GM12873 (cell line): Measurements from ENCODE around the gene RAPGEF5.

ENCODE experiments used
- TF ChIP-seq, protein P1 (sequence below): IDR thresholded peaks from 2 replicates; pipeline ENCODE4 v1.5.1; 2012; ENCODE audit warnings: low read depth, mild to moderate bottlenecking, moderate library complexity, low read length, control low read depth; ENCODE audit not compliant: insufficient read depth; ENCODE audit errors: missing control alignments

The RAPGEF5 gene

DNA sequence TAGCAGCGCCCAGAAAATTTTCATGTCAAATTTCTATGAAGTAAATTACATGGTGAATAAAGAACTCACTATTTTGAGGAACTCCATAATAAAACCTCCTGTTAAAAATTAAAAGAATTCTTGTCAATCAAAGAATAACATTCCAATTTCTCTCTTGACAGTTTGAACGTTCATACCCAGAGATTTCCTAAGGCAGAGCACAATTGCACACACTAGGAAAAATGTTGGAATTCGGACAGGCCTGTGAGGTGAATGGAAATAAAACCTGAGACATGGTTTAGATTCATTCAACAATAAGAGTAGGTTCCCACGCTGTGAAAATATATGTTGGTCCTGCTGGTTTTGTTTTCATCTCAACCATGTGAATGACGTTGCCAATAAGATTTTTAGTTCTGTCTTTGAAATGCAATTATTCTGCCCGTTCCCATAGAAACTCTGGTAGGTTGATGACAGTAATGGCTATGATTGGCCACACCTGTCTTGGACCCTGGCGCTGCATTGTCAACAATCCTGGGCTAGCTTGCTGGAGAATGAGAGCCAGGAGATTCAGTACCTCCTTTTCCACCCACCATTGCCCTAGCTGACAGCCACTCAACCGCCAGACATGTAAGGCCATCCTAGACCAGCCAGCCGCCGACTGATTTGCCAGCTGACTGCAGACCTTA is 43.3 kb upstream of the RAPGEF5 start:
- TF ChIP-seq, protein P1, sequence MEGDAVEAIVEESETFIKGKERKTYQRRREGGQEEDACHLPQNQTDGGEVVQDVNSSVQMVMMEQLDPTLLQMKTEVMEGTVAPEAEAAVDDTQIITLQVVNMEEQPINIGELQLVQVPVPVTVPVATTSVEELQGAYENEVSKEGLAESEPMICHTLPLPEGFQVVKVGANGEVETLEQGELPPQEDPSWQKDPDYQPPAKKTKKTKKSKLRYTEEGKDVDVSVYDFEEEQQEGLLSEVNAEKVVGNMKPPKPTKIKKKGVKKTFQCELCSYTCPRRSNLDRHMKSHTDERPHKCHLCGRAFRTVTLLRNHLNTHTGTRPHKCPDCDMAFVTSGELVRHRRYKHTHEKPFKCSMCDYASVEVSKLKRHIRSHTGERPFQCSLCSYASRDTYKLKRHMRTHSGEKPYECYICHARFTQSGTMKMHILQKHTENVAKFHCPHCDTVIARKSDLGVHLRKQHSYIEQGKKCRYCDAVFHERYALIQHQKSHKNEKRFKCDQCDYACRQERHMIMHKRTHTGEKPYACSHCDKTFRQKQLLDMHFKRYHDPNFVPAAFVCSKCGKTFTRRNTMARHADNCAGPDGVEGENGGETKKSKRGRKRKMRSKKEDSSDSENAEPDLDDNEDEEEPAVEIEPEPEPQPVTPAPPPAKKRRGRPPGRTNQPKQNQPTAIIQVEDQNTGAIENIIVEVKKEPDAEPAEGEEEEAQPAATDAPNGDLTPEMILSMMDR, result no peak

DNA sequence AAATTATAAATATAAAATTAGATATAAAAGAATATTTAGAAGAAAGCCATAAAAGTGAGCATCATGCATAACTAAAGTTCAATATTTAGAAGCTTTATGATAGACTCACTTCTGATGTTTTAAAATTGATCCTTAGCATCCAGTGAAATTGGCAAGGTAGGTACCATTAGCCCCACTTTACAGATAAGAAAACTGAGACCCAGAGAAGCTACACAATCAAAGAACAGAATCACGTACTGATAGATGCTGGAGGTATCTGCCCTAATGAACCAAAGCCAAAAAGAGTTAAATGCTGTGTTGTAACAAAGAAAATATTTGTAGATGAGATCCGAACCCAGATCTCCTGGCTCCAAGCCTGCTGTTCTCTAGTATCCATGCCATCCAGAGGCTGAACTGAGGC is 42.6 kb upstream of the RAPGEF5 start:
- TF ChIP-seq, protein P1, result no peak

DNA sequence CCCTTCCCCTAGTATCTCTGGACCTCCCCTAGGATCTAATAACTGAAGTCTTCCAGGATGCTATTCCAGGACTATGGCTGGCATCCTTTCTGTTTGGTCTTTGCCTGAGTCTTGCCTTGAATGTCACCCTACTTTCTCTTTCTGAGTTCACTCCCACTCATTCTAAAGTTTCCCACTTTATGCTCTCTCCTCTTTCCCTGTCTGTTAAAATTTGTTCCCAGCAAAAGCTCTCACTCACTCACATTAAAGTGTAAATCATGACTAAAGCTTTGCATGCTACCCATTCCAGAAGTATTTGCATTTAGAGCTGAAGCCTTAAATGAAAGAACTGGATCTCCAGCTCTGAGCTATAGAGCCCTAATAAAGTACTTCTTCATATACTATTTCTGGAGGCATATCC is 42.1 kb upstream of the RAPGEF5 start:
- TF ChIP-seq, protein P1, result no peak

DNA sequence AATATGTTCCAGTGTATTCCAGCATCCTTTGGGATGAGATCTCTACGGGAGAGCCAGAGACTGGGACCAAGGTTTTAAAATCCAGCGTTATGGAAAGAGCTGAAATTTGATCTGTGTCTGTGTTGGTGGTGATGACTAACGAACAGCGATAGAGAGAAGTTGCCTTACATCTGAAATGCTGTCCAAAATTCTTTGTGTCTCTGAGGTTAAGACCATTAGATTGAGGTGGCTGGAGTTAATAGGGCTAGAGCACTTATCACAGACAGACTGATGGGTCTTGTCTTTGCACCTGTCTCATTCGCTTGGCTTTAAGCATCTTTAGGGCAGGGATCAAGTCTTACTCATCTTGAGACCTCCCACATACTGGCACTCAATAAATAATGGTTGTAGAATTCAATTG is 41.0 kb upstream of the RAPGEF5 start:
- TF ChIP-seq, protein P1, result no peak

DNA sequence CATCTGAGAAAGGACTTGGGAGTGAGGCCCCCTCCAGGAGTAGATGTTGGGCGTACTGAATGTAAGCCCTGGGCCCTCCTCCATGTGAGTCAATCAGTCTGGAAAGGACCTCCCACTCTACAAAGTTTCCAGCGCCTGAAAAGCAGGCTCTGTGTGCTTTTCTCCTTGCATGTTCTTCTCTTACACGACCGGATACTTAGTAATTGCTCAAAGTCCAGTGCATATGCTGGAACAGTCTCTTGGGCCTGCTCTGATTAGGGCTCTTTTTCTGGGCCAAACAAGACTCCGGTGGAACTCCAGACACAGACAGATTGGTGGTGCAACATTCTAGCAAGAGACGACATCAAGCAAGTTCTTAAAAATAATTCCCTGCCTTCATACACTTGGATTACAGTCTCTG is 38.3 kb upstream of the RAPGEF5 start:
- TF ChIP-seq, protein P1, result no peak

DNA sequence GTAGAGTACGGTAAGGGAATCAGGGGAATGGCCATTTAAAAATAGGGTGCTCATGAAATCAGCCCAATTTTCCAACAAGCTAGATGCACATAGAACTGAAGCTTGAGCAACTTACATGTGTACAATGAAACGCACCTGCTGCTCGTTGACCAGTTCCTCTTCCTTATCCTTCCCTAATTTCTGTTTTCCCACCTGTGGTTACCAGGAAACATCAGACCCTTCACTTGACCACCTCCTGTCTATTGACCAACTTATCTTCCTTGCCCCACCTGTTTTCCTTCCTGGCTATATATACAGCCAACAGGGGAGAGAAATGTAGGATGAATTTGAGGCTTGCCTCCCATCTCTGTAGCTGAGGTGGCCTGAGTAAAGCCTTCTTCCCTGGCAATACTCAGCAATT is 37.8 kb upstream of the RAPGEF5 start:
- TF ChIP-seq, protein P1, result no peak

DNA sequence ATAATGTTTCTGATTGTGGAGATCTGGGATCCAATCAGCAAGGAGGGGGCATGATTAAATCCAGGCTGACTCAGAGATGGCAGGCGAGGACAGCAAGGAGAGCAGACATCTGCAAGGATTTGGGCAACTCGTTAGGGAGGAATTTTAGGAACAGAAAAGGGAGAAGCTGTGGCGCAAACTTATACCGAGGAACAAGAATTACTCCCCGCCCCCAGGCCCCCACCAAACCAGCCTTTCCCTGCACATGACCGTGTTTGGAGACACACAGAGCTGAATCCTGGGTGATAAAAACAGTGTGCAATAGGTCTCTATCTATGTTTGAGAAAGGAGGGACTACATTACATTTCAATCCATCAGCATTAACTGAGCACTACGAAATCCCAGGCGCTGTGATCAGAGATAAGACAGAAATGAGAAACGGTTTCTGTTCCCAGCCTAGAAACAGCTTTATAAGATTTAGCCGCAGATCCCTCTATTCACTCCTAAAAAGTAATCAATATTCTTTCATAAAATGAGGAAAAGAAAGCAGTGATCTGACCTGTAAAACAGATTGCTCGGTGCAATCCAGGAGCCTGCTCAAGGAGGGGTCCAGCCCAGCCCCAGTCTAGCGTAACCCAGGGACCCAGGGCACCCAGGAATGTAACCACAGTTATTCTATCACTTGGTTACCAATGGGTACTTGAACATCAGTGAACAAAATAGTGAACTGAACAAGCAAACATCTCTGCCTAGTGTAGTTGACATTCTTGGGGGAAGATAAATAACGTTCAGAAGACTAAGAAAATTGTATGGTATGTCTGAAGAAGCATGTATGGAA is 37.2 kb upstream of the RAPGEF5 start:
- TF ChIP-seq, protein P1, result no peak
